Endothelial cell of umbilical vein (primary cell): Measurements from ENCODE around the gene ZIC4. TPM values are rescaled to one million over a fixed set of nuclear protein-coding genes. Genes with fewer than 3 reads are reported as not detected.

ENCODE experiments used
- BruUV-seq: library from RNA; stranded (reverse); fragments of 400-500 nt; replicated peaks from 2 replicates; lab custom pipeline; 2021; lab: Mats Ljungman, UMichigan
- CTCF ChIA-PET: fragments of 300-600, 350-600 bp; sonication (Branson Sonifier 250); formaldehyde crosslinking; loops from one replicate; lab custom pipeline; 2021; ENCODE audit warnings: antibody characterized with exemption, inconsistent platforms; lab: Charles Lee
- POLR2A ChIA-PET: fragments of 300-600, 350-600 bp; sonication (Branson Sonifier 250); formaldehyde crosslinking; loops from one replicate; lab custom pipeline; 2021; ENCODE audit warnings: antibody characterized with exemption, inconsistent platforms; lab: Charles Lee
- DNase-seq: peaks from one replicate; pipeline ENCODE4 v3.0.0-alpha.2; 2011; ENCODE audit warnings: low read depth, low spot score
- FAIRE-seq: peaks from 2 replicates; lab custom pipeline; 2011; peaks lifted over from hg19 to GRCh38; lab: Jason Lieb, UNC
- H2AFZ ChIP-seq: 2 replicates; pipeline ENCODE4 v1.6.0; 2012; ENCODE audit warnings: low read depth, low read length, control low read depth, inconsistent platforms
- H3K27ac ChIP-seq: 2 replicates; pipeline ENCODE4 v1.5.1; 2011; ENCODE audit warnings: low read depth, mild to moderate bottlenecking, control low read depth, low read length, moderate library complexity; ENCODE audit not compliant: insufficient read depth
- H3K27me3 ChIP-seq, 2 experiments: 2 replicates each; pipeline versions ENCODE4 v1.6.0 to v1.6.1; 2011; ENCODE audit warnings: low read length in 2 of 2, mixed read lengths in 1 of 2; ENCODE audit not compliant: control insufficient read depth in 2 of 2, insufficient read depth in 2 of 2
- H3K36me3 ChIP-seq, 2 experiments: 2 replicates in 1 of 2; 3 replicates in 1 of 2; pipeline ENCODE4 v1.5.1; 2011; ENCODE audit warnings: low read length in 2 of 2, mild to moderate bottlenecking in 1 of 2, moderate library complexity in 1 of 2; ENCODE audit not compliant: control insufficient read depth in 2 of 2, insufficient read depth in 2 of 2; ENCODE audit errors: extremely low read depth in 1 of 2
- H3K4me1 ChIP-seq: 3 replicates; pipeline ENCODE4 v1.5.1; 2011; ENCODE audit warnings: mild to moderate bottlenecking, low read length; ENCODE audit not compliant: control insufficient read depth, insufficient read depth; ENCODE audit errors: extremely low read depth
- H3K4me2 ChIP-seq: 2 replicates; pipeline ENCODE4 v1.6.1; 2011; ENCODE audit warnings: low read length, control low read depth, mixed read lengths; ENCODE audit not compliant: insufficient read depth
- H3K4me3 ChIP-seq, 3 experiments: fragments of 200-600 bp in 1 of 3; sonication (generic), shearing (Covaris generic) in 1 of 3; replicated peaks in 1 of 3; 2 replicates each; pipeline ENCODE4 v1.5.1; 2011 to 2016; ENCODE audit warnings: control low read depth in 3 of 3, low read length in 3 of 3, mild to moderate bottlenecking in 2 of 3, inconsistent platforms in 1 of 3, low read depth in 1 of 3, moderate library complexity in 1 of 3; ENCODE audit not compliant: insufficient read depth in 1 of 3
- H3K79me2 ChIP-seq: 2 replicates; pipeline ENCODE4 v1.6.0; 2012; ENCODE audit warnings: low read length, inconsistent platforms; ENCODE audit not compliant: control insufficient read depth, insufficient read depth
- H3K9ac ChIP-seq: replicated peaks from 2 replicates; pipeline ENCODE3; 2011; ENCODE audit warnings: low read length, control low read depth; ENCODE audit not compliant: insufficient read depth; ENCODE audit errors: extremely low read depth
- H3K9me1 ChIP-seq: replicated peaks from 3 replicates; pipeline ENCODE4 v1.6.0; 2011; ENCODE audit warnings: mild to moderate bottlenecking, low read length; ENCODE audit not compliant: control insufficient read depth, insufficient read depth; ENCODE audit errors: extremely low read depth
- H3K9me3 ChIP-seq: replicated peaks from 2 replicates; pipeline ENCODE4 v1.5.1; 2012; ENCODE audit warnings: low read length, inconsistent platforms; ENCODE audit not compliant: control insufficient read depth, insufficient read depth
- H4K20me1 ChIP-seq: replicated peaks from 2 replicates; pipeline ENCODE3; 2011; ENCODE audit warnings: mild to moderate bottlenecking, low read length; ENCODE audit not compliant: control insufficient read depth, insufficient read depth; ENCODE audit errors: extremely low read depth
- CTCF ChIP-seq, 2 donors: IDR thresholded peaks; 1 replicate in 1 of 2; 2 replicates in 1 of 2; pipeline ENCODE4 v1.5.1; 2011; ENCODE audit warnings: low read length in 2 of 2, mild to moderate bottlenecking in 2 of 2, moderate library complexity in 2 of 2, control low read depth in 1 of 2, inconsistent platforms in 1 of 2, low read depth in 1 of 2; ENCODE audit not compliant: insufficient read depth in 1 of 2; ENCODE audit errors: extremely low read depth in 1 of 2
- EZH2 ChIP-seq: IDR thresholded peaks from 2 replicates; pipeline ENCODE4 v1.6.1; 2012; ENCODE audit warnings: borderline replicate concordance, low read depth, mild to moderate bottlenecking, moderate library complexity, low read length, inconsistent platforms; ENCODE audit not compliant: severe bottlenecking
- FOS ChIP-seq: IDR thresholded peaks from 2 replicates; pipeline ENCODE4 v1.6.1; 2011; ENCODE audit warnings: mild to moderate bottlenecking, low read length, moderate library complexity, borderline replicate concordance; ENCODE audit not compliant: insufficient read depth
- GATA2 ChIP-seq: IDR thresholded peaks from 2 replicates; pipeline ENCODE4 v1.7.0; 2011; ENCODE audit warnings: low read depth, mild to moderate bottlenecking, moderate library complexity, mixed read lengths, low read length; ENCODE audit not compliant: insufficient read length, insufficient read depth
- JUN ChIP-seq: IDR thresholded peaks from 2 replicates; pipeline ENCODE4 v1.6.1; 2011; ENCODE audit warnings: borderline replicate concordance, low read depth; ENCODE audit not compliant: insufficient read length, insufficient read depth
- MAX ChIP-seq: IDR thresholded peaks from 2 replicates; pipeline ENCODE4 v1.6.1; 2011; ENCODE audit not compliant: insufficient read depth, insufficient read length
- MYC ChIP-seq: IDR thresholded peaks from one replicate; pipeline ENCODE4 v1.6.1; 2011; ENCODE audit warnings: mild to moderate bottlenecking, low read depth, low read length
- POLR2A ChIP-seq: IDR thresholded peaks from 2 replicates; pipeline ENCODE4 v1.6.1; 2012; ENCODE audit warnings: low read depth, mild to moderate bottlenecking, control low read depth, low read length
- POLR2AphosphoS5 ChIP-seq: IDR thresholded peaks from 2 replicates; pipeline ENCODE4 v1.6.1; 2012; ENCODE audit warnings: low read depth, mild to moderate bottlenecking, control low read depth, low read length, moderate library complexity; ENCODE audit not compliant: insufficient read depth
- dilution Hi-C: fragments of 300-500 bp; cut with MboI; formaldehyde crosslinking; loops from one replicate; pipeline ENCODE4 v1.15.0; 2019; ENCODE audit warnings: low sequenced_read_pairs; ENCODE audit not compliant: extremely low pct_ligation_motif_present
- intact Hi-C: fragments of 100-400 bp; cut with micrococcal nuclease; formaldehyde crosslinking; loops from one replicate; pipeline ENCODE4 v1.10.0; 2022
- polyA plus RNA-seq, 4 experiments: library from polyadenylated mRNA; depleted of rRNA in 3 of 4; stranded (reverse) in 3 of 4; unstranded in 1 of 4; fragments of >200 nt; gene quantifications; 2 replicates each; pipeline versions ENCODE4 v1.2.1 to v1.2.3, GENCODE V29; 2011 to 2012; ENCODE audit warnings: missing spikeins in 1 of 4
- total RNA-seq: library from RNA; stranded (reverse); gene quantifications from 2 replicates; pipeline ENCODE4 v1.2.3, GENCODE V29; 2021

ZIC4 gene
- total and polyA plus RNA-seq, 2 donors (not counting 3 experiments of a cell fraction or from before 2014, with no cell fraction given), result not detected

GRCh38 chr3:147398813-147399534, 7.4 kb downstream of the ZIC4 start:
- H3K4me2 ChIP-seq, result no peak overlapping the region
- FAIRE-seq, result no peak
- no peak for DNase-seq
- H3K9me1 ChIP-seq, result no peaks in the 10 kb centered on the region
- H3K27ac ChIP-seq, result no peak overlapping the region
- TF ChIP-seq EZH2 (no peak), POLR2AphosphoS5 (no peak), GATA2 (no peak), MAX (no peak), MYC (no peak), JUN (no peak), FOS (no peak), POLR2A (no peak), CTCF (IDR thresholded peaks at IDR 0.05; ENCODE audit: extremely low read depth in 1 of 2, insufficient read depth in 1 of 2, low read depth in 1 of 2, low read length in 2 of 2) (no peak)
- CTCF ChIA-PET, result interaction anchor here (1.4 kb wide), 1 partner anchor 207 kb away, joined by 3 read pairs; no protein-coding TSS in a partner anchor
- H4K20me1 ChIP-seq, result no peaks in the 10 kb centered on the region
- no peaks in the 10 kb centered on the region for H3K79me2 ChIP-seq
- peaks cover 82 to 96% of the 10 kb centered on the region in 2 experiments for H3K27me3 ChIP-seq
- H3K4me1 ChIP-seq, result no peaks in the 10 kb centered on the region
- no peaks in the 10 kb centered on the region for H3K9me3 ChIP-seq
- H3K9ac ChIP-seq, result no peak overlapping the region
- POLR2A ChIA-PET, result no interaction called here
- no peak overlapping the region for H2AFZ ChIP-seq
- dilution Hi-C loops, result no loop called here
- H3K4me3 ChIP-seq, result no peak overlapping the region
- BruUV-seq, result no TSS peak
- H3K36me3 ChIP-seq, result no peaks in the 10 kb centered on the region
- intact Hi-C loops, result no loop called here
